Measurements from ENCODE around the gene TECPR1.
"Not testable (repeated sequence)": the region's sequence is repeated elsewhere in the genome, so short reads cannot be mapped to it uniquely, and the experiment has no call there.

The TECPR1 gene

DNA sequence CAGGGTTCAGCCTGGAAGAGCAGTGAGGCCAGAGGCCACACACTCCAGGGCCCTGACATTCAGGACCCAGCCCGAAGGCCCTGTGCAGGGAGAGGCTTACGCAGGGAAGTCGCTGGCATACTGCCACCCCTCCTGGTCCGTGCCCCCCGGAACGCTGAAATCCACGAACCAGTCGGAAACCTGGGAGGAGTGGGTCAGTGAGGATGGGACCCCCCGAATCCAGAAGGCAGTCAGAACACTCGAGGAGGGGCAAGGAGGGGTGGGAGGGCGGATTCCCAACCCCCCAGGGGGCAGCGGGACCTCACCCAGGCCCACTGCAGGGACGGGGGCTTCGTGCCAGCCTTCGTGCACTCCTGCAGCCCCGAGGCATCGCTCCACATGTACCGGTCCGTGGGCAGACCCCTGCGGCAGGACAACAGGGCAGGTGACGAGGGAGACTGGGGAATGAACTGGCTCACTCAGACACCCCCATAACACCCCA, 27.3 kb downstream of the TECPR1 start:
- no peak for ATAC-seq
- no peak for DNase-seq

DNA sequence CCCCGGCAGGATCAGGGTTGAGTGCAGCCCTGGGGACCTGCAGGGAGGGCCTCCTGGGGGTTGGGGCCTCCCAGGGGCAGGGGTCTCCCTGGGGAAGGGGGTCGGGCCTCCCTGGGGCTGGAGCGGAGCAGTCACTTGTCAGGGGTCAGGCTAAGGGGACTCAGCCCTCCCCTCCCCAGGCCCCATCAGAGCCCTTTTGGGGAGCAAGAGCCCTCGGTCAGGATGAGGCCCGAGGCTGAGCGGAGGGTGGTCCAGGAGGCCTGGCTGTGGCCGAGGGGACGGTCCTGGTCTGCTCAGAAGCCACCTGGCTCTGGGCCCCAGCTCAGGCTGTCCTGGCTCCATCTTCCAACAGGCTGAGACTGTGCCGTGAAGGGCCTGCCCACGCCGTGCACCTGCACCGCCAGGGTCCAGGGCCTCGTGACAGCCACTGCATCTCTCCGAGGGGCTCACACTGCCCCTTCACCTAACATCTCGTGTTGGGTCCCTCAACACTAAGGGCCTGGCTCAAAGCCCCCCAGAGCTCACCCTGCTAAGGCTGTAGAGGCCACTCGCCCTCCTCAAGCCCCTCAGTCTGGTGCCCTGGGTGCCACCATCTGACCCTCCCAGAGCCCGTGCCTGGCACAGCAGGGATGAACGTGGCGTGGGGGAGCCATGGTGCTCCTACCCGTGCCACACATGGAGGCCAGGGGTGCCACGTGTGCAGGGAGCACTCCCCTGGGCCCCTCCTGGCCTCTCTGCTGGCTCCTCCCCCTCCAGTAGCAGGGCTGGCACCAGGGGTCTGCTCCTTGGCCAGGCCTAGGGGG, 27.9 kb downstream of the TECPR1 start:
- ATAC-seq, result peak; percentile 16
- no peak for DNase-seq

DNA sequence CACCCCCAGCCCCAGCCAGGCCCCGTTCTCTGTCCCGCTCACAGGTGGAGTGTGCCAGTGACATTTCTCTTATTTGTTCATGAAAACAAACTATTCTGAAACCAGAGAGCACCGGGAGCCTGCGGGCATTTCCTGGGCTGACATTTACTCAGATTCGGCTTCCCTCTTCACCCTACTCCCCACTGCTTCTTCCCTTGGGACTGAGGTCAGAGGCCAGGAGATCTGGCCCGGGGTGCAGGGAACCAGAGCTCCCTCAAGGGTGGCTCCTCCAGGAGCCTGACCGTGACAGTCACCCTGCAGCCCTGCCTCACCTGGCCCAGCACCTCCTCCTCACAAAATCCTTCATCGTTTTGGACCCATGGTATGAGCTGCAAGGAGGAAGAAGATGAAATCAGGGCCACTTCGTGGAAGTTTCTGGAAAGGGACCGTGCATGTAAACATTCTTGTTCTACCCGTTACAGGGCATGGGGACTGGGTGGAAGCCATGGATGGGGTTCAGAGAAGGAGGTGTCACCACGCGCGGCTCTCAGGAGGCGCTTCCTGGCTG, 28.6 kb downstream of the TECPR1 start:
- DNase-seq, result no peak
- no peak for ATAC-seq

DNA sequence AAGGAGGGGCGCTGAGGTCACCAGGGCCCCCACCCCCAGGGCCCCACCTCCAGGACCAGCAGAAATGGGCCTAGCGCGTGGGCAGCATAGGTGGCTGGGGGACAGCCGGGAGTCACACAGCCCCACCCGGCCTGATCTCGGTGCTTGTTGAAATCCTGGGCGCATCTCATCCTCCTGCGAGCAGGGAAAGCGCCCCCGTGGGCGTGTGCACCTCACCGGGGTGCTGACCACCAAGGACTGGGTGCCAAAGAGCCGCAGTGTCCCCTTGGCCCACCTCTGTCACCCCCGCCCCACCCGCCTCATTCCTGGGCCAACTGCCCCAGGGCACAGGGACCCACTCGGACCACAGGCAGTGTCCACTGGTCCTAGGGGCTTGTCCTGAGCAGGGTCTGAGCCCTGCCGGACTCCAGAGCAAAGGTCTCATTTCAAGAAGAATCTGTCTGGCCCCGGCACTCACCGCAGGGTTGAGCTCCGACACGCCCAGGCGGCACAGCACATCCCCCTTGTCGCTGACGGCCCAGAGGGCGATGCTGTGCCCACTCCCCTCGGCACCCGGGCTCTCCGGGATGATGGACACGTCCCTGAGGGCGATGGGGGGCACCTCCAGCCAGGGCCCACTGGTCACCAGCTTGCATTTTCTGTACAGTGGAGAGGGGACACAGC, 29.4 kb downstream of the TECPR1 start:
- ATAC-seq (no peak), DNase-seq (no peak)

DNA sequence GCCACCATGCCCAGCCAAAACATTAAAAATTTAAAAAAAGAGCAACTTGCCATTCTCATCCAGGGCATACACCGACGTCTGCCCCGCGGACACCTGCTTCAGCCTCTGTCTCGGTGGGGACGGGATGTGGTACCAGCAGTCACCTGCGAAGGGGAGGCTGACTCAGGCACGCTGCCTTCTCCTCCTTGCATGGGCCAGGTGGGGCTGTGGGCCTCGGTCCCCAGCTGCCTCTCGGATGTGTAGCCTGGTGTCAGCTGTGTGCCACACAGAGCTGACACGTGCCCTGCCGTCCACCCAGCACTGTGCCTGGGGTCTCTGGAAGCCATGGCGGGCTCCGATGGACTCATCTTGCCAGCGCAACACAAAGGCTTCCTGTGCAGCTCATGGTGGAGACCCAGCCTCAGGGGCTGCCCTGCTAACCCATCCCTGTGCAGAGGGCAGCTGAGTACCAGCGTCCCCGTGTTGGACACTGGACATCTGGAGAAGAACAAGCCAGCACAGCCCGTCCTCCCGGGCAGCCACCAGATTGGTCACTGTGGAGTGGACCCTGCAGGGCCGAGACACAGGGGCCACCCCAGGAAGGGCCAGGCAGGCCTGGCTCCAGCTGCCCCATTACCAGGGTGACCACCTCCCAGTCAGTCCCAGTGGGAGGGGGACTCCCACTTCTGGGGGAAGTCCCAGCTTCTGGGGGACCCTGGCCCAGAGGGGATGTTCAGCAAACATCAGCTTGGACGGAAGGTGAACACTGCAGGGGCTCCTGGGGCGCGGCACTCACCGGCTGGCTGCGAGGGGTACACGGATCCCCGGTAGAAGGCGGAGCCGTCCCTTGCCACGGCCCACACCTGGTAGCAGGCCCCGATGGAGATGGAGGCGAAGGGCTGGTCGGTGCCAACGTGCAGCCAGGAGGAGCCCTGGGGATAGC, 30.2 kb downstream of the TECPR1 start:
- DNase-seq (no peak), ATAC-seq (no peak)

DNA sequence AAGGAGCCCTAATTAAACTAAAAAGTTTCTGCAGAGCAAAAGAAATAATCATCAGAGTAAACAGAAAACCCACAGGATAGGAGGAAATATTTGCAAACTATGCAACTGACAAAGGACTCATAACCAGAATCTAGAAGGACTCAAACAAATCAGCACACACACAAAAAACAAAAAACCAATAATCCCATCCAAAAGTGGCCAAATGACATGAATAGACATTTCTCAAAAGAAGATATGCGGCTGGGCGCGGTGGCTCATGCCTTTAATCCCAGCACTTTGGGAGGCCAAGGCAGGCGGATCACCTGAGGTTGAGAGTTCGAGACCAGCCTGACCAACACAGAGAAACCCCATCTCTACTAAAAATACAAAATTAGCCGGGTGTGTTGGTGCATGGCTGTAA, 32.6 kb downstream of the TECPR1 start:
- DNase-seq, ATAC-seq: not testable (repeated sequence)

DNA sequence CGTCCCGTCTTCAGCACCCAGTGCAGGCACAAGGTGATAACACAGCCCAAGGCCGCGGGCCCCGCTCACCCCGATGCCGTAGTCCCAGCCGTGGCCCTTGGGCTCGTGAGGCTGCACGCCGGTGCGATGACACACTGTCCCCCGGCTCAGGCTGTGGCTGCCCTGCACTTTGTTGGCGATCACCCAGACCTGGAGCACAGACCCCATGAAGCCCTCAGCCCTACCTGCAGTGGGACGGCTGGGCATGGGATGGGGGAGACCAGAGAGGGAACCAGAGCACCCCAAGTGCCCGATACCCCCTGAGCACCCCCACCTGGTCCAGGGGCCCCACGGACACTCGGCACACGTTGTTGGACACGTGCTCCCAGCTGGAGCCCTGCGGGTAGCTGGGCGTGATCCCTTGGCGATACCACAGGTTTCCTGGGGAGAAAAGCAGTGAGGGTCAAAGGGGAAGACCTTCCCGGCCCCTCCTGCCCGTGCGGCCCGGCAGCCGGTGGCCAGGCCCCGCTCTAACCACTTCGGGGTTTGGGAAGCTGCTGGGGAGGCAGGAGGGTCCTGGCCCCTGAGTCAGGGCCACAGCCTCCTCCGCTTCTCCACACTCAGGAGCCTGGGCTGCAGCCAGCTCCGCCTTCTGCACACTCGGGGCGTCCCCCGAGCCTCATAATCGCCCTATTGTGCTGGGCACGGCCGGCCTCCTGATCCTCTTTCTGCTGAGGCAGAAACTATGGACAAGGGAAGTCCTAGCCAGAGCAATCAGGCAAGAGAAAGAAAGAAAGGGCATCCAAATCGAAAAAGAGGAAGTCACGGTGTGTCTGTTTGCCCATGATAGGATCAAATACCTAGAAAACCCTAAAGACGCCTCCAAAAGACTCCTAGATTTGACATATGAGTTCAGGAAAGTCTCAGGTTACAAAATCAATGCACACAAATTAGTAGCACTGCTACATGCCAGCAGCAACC, 34.1 kb downstream of the TECPR1 start:
- DNase-seq (no peak), ATAC-seq (no peak)

DNA sequence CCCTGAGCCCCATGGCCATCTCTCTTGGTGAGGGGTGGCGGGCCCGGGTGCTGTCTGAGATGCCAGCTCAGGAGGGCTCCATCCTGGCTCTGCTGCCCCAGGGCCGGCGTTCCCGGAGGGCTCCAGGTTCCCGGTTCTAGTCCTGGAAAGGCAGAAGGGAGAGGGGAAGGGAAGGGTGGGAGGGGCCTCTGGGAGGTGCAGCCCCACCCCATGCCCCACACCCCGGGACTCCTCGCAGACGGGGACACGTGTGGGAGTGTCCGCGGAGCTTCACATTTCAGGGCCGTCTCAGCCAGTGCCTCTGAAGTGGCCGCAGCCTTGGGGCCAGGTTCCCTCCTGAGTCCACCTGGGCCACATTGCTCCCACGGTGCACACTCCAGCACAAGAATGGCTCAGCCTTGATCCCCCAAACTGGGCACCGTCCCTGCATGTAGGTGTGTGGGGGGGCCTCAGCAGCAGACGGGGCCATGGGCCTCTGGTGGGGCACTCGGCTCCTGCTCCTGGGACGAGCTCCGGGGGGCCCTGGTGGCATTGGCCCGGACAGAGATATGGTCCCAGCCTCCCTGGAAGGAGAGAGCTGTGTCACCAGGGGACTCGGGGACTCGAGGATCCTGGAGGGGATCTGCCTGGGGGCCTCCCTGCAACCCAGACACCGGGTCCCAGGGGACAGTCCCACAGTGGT, 35.0 kb downstream of the TECPR1 start:
- DNase-seq, result no peak
- ATAC-seq, result no peak

DNA sequence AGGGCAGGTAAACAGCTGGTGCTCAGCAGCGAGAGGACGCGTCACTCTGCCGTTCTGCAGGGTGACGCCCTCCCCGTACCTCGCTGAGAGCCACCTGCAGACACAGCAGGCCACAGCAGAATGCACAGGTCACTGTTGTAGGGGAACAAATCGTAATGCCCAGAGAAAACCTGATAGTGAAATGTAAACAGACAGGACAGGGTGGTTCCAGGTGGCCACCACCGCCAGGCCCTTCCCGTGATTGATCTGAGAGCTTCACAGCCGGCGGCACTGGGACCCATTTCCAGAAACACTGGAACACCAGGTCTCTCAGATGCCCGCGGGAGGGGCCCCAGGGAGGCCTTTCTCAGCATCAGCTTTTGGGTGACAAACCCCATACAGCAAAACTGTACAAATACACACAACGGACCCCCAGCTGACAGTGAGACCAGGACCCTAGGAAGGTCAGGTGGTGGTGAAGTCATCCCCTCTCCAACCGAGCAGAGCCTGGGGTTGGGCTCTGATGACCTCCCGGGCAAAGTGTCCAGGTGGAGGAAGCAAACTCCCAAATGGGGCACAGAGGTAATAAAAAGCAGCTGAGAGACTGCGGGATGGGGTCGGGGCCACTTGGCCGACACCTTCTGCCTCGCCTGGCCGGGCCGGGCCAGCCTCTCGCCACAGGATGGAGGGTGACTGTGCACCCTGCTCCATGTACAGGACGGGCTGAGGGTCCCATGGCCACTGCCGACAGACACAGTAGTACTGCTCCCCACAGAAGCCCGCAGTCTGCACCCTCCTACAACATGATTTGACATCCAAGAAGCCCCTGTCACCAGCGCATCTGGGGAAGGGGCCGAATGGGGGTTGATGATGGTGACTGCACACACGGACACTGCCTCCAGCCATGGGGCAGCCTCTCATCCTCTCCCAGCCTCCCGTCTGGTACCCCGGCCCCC, 36.2 kb downstream of the TECPR1 start:
- ATAC-seq (no peak), DNase-seq (no peak)

DNA sequence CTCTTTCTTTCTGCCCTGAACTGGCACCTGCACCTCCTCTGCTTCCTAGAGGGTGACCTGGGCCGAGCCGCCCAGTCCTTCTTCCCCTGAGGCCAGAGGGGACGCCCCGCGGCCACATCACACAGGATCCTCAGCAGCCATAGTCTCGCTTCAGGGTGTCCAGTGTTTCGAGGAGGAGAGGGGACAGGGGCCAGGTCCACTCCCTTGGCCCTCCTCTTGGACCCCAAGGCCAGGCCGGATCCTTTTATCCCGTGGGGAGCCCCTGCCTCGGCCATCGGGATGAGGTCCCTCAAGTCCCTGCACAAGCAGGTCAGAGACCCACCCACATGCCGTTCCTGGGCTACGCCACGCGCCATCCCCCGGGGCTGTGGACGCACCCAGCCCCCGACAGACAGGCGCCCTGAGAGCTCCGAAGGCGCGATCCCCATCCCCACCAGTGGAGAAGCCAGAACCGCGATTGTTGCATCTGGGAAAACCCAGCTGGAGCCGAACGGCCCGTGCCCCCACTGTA, 37.2 kb downstream of the TECPR1 start:
- ATAC-seq, result no peak
- DNase-seq, result no peak

DNA sequence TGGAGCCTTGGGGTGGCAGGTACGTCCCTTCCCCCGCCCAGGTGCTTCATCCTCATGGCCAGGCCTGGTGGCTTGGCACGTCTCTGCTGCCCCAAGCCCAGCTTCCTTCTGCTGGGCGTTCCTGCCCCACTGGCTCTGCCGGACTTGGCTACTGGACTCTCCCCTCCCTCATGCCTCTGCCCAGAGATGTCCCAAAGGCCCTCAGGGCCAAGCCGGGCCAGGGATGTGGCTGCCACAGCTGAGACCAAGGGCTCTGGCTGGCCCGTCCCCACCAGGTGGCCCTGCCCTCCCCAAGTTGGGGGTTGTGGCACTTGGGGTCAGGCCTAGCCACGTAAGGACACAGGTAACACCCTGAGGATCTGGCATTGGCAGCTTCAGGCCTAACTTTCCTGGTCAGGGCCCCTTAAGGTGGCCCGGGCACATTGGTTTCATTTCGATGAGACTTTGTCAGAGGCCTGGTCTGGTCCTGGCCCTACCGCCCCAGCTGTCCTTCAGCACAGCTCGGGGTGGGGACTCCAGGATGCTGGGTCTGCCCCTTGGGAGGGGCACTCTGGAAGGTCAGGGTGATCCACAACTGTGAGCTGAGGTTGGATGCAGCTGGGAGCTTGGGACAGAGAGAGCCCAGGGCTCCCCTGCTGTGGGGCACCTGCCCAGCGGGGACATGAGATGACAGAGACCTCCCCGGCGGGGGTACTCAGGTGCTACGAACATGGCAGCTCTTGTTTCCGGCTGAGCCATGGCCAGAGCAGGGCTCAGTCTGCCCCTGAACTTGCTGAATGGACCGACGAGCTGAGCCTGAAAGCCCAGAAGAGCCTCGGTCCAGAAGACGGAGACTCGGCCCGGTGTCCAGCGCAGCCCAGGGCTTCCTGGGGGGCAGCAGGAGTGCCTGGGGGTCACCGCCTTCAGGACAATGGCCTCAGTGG, 37.9 kb downstream of the TECPR1 start:
- DNase-seq, result no peak
- no peak for ATAC-seq

DNA sequence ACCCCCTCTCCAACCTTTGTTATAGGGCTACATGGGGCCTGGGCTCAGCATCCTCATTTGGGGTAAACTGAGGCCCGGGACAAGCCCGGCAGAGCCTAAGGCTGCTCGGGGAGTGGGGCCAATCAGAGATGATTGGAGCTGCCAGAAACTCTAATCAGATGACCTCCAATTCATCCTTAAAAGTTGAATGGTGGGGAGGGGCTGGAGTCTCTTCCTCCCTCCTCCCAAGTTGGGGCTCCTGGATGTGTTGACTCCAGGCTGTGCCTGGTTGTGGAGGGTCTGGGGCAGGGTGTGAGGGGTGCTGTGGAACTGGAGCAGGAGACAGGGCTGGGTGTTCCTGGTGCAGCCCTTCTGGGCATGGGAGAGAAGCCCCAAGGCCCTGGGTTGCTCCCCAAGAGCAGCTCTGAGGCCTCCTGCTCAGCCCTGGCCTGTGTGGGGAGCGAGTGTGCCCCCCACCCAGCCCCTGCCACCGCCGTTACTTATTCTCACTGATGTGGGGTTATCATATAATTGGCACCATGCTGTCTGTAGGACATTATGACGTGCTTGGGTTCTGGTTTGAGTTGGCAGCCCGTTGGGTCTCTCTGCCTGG, 38.6 kb downstream of the TECPR1 start:
- DNase-seq (no peak), ATAC-seq (no peak)

DNA sequence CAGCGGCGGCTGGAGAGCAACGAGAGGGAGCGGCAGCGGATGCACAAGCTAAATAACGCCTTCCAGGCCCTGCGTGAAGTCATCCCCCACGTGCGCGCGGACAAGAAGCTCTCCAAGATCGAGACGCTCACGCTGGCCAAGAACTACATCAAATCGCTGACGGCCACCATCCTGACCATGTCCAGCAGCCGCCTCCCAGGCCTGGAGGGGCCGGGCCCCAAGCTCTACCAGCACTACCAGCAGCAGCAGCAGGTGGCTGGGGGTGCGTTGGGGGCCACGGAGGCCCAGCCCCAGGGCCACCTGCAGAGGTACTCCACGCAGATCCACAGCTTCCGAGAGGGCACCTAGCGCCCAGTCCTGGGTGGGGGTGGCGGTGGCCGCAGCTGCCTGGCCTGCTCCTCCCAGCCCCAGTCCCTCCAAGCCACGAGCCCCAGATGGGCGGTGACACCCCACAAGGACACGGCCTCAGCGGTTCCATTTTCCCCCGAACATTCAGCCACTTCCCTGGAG, 39.4 kb downstream of the TECPR1 start:
- DNase-seq (no peak), ATAC-seq (no peak)

DNA sequence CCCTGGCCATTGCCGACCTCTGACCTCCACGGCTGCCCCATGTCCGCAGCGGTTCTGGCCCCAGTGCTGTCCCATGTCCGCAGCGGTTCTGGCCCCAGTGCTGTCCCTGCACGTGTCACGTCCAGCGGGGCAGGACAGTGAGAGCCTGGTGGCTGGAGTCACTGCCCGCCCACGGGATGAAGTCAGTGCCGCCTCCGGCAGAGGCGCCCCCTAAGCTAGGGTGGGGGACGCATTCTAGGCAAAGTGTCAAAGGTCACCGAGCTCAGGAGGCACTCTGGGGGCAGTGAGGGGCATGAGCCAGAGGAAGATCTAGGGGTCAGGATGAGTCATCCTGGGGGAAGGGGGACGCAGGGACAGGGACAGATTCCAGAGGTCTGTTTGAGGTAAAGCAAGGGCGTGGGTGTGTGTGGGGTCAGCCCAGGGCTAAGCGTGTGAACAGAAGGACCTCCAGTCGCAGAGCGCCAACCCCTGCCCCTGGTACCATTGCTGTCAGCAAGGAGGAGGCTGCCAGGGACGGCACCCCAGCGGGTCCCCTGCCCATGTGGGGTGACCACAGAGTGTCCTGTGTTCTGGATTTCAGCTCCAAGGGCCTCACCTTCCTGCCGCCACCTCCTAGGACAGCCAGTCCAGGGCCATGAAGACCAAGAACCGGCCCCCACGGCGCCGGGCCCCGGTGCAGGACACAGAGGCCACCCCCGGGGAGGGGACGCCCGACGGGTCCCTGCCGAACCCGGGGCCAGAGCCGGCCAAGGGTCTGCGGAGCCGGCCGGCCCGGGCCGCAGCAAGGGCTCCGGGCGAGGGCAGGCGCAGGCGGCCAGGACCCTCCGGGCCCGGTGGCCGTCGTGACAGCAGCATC, 40.1 kb downstream of the TECPR1 start:
- ATAC-seq (no peak), DNase-seq (no peak)

DNA sequence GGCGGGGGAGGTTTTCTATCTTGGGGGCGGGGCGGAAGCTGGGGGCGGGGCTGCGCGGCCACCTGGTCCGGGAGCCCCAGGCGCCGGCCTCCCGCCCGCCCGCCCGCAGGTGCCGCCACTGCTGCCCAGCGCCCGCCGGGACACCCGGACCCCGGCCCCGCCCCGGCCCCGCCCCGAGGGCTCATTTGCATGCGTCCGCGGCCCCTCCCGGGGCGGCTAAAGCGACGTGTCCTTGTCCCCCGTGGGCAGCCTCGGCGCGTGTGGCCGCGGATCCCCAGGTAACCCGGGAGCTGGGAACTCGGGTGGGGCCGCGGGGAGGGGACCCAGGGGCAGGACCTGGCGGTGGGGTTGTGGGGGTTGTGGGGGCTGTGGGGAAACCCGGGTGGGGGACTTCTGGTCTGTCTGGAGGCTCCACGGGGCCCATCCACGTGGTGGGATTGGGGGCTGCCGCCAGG, 40.8 kb downstream of the TECPR1 start, which contains the start of gene BHLHA15:
Gene BHLHA15 (plus strand): TSS at position 219 of the 455 bp plus-strand sequence. CDS start 871 bp downstream, outside the sequence.
- DNase-seq (peak; percentile 51), ATAC-seq (peak; percentile 30)

All from stimulated activated naive CD8-positive, alpha-beta T cell treated with anti-CD3 and anti-CD28 coated beads, Interleukin-15, Interleukin-2, amounts not matched to agents 100 U/mL and 50 U/mL, for 24 hours (primary cell).